NCI-H748 treated with DMSO at 0.1 percent for 48 hours (cell line): Measurements from ENCODE around the gene RETSAT.
"Not testable (repeated sequence)": the region's sequence is repeated elsewhere in the genome, so short reads cannot be mapped to it uniquely, and the experiment has no call there.

Experiments
- DNase-seq: peaks from one replicate; lab custom pipeline; 2025; lab: John Stamatoyannopoulos, UW

RETSAT gene

DNA sequence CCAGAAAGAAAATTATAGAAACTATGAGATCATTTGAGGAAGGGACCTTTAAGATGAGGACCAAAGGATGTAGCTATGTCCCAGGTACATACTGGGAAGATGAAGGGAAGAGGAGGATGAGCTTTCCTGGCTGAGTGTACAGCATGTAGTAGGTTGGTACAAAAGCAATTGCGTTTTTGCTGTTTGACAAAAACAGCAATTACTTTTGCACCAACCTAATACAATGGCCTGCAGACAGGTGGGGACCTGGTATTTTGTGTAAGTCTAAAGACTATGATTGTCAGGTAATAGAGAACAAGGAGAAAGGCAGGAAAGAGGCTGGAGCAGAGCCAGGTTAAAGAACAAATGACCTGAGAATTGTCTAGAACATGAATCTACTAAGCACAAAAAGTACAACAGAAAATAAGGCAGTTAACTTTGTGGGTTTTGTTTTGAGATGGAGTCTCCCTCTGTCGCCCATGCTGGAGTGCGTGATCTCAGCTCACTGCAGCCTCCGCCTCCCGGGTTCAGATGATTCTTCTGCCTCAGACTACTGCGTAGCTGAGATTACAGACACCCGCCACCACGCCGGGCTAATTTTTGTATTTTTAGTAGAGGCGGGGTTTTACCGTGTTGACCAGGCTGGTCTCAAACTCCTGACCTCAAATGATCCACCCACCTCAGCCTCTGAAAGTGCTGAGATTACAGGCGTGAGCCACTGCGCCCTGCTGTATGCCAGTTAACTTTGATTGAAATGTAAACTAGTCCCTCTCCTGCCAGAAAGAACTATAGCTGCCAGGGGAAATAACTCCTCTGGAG is 23.3 kb downstream of the RETSAT start:
- DNase-seq = no peak

DNA sequence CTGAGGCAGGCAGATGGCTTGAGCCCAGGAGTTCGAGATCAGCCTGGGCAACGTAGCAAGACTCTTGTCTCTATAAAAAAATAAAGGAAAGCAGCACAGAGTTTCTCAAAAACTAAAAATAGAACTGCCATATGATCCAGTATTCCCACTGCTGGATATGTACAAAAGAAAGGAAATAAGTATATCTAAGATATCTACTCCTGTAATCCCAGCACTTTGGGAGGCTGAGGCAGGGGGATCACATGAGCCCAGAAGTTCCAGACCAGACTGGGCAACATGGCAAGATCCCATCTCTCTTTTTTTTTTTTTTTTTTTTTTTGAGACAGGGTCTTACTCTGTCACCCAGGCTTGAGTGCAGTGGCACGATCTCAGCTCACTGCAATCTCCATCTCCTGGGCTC is 24.6 kb downstream of the RETSAT start:
- not testable (repeated sequence) for DNase-seq

DNA sequence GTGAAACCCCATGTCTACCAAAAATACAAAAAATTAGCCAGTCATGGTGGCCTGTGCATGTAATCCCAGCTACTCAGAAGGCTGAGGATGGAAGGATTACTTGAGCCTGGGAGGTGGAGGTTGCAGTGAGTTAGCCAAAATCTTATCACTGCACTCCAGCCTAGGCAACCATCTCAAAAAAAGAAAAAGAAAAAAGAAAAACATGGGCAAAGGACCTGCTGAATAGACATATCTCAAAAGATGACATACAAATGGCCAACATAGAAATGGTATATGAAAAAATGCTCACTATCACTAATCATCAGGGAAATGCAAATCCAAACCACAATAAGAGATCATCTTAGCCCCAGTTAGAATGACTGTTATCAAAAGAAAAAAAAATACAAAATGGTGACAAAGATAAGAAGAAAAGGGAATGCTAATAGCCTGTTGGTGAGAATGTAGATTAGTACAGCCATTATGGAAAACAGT is 25.1 kb downstream of the RETSAT start:
- no peak for DNase-seq

DNA sequence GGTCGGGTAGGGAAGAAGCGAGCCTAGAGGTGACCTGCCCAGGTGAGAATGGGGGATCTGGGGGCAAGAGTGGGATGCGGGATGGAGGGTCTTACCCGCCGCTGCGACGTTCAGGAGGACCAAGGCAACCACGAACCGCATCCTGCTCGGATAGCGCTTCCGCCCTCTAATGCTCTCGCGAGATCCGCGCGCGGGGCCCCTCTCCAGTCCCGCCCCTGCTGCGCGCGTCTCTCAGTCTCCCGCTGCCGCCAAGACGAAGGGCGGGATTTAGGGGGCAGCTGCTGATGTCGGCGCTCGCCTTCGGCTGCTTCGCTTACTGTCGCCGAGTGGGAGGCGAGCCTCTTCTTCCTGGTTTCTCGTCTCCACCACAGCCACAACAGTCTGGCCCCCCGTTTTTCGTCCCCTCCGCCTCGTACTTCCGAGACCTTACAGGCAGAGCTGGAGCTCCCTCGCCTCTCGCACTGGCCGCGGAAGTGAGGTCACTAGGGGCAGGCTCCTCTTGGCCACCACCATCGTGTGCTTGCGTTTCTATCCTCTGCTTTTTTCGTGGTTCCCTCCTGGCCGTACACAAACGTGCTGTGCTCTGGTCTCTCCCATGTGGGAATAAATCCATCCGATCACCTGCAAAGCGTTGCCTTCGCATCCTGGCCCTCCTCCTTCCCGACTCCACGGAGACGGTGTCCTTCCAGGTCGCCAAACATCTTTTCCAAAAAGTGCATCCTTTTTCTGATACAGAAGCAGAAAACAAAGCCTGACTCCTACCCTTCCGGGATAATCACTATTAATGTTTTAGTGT is 26.3 kb downstream of the RETSAT start, which contains the start of gene TGOLN2:
TGOLN2 (minus strand) TSS at position 168 of the 796 bp plus-strand sequence; CDS start at position 141, 27 bp downstream.
- peak; percentile 64 for DNase-seq

DNA sequence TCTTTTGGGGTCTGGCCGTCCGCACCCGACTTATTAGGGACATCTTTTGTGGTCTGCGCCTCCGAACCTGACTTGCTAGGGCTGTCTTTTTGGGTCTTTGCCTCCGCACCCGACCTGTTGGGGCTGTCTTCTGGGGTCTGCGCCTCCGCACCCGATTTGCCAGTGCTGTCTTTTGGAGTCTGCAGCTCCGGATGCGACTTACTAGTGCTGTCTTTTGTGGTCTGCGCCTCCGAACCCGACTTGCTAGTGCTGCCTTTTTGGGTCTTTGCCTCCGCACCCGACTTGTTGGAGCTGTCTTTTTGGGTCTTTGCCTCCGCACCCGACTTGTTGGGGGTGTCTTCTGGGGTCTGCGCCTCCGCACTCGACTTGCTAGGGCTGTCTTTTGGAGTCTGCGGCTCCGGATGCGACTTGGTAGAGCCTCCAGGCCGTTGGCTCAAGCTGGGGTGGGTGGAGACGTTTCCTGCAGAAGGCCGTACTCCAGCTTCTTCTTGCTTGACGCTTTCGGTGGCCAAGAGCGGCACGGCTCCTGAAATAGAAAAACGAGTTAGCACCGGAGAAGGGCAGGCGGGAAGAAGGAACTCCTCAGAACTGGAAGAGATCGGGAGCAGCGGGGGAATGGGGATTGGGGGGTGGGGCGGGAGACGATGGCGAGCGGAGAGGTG is 27.0 kb downstream of the RETSAT start:
- no peak for DNase-seq

DNA sequence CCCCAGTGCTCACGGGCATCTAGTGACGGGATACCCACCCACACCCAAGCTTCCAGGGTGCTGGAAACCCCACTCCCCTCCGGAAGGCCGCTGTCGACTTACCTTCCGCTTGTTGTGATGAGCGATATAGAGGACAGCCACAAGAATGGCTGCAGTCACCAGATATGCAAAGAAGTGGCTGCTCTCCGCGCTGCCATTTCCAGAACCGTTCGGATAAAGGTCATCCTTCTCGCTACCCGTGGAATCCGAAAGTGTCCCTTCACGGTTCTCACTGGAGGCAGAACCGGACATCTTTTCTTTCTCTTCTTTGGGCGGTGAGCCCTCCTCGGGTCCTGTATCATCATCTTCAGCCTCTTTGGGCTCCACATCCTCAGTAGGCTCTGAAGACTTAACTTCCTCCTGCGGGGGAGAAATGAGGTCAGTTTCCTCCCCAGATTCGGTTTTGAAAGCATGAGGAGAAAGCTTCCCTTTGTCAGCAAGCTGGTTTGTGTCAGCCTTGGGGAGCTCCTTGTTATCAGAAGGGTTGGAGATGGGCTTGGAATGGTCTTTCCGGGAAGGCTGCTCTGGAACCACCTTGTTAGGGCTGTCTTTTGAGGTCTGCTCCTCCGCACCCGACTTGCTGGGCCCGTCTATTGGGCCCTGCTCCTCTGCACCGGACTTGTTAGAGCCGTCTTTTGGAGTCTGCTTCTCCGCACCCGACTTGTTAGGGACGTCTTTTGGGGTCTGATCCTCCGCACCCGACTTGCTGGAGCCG is 27.7 kb downstream of the RETSAT start:
- no peak for DNase-seq

DNA sequence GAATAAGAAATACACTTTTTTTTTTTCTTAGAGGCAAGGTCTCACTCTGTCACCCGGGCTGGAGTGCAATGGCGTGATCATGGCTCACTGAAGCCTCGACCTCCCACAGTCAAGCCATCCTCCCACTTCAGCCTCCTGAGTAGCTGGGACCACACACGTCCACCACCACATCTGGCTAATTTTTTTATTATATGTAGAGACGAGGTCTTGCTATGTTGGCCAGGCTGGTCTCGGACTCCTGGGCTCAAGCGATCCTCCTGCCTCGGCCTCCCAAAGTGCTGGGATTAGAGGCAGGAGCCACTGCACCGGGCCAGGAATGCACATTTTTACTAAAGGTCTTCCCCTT is 28.9 kb downstream of the RETSAT start:
- DNase-seq = no peak

DNA sequence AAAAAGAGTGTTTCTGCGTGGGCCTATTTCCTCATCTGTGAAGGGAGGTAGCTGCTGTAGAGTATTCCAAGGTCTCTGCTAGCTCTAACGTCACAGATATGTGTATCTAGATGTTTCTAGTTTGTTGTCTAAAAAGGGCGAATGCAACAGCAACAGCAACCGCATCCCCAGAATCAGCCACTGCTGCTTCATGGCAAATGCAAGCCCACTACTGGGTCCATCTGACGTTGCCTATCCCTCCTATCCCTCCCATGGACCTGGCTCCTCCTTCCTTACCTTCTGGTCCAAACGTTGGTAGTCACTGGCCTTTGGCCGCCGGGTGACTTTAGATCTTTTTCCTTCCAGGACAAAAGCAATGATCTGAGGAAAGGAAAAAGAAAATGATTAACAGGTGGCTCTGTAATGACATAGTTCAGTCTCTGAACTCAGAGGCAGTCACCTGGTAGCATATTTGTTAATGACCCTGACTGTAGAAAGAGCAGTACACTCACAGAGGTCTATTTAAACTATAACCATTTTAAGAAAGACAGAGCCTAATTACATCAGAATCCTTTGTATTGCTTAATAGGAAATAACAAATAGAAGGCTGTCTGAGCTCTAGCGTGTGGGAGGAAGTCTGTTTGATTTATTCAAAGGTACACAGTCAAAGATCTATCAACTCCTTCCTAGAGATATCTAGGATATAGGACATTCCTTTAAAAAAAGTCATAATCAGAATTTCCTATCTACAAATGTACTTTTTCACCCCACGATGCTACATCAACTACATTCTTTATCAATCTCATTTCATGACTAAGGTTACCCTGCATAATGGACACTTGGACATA is 29.5 kb downstream of the RETSAT start:
- DNase-seq = no peak

DNA sequence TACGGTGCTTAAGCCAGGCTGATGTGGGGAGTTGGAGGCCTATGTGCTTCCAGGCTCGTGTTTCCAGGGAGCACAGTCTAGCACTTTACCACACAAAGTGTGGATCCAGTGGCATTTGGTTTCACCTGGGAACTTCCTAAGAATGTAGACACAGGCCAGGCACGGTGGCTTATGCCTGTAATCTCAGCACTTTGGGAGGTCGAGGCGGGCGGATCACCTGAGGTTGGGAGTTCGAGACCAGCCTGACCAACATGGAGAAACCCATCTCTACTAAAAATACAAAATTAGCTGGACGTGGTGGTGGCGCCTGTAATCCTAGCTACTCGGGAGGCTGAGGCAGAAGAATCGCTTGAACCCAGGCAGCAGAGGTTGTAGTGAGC is 30.4 kb downstream of the RETSAT start:
- not testable (repeated sequence) for DNase-seq

DNA sequence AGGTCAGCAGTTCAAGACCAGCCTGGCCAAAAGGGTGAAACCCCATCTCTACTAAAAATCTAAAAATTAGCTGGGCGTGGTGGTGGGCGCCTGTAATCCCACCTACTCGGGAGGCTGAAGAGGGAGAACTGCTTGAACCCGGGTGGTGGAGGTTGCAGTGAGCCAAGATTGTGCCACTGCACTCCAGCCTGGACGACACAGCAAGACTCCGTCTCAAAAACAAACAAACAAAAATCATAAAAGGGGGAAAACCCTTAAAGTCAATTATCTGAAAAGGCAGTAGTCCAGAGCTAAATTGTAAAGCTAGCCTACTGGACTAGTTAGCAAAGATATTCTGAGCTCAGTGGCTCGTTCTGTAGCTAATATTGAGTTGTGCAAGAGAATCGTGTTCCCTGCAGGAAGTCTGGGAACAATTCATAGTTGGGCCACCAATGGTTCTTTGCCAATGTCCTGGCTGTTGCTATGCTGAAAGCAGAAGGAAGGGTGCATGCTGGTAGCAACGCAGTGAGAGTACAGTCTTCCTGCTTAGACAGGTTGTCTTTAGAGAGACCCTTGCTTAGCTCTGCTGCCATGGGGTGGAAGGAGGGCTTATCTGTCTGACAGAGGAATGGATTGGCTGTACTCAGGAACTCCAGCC is 30.9 kb downstream of the RETSAT start:
- no peak for DNase-seq

DNA sequence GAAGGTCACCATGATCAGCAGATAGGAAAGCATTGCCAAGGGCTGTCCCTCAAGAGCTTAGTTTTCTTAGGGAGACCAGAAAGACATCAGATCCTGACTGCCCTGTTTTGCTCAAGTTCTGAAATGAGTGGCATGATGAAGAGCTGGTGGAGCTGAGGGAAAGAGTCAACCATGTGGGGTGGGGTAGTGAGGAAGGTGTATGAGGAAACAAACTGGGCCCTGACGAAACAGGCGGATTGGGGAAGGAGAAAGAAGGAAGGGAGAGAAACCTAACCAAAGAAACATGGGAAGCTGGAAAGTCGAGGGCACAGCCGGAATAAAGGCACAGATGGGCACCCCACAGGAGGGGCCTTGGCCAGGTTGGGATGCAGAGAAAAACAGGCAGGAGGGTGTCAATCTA is 34.5 kb downstream of the RETSAT start:
- DNase-seq = no peak

DNA sequence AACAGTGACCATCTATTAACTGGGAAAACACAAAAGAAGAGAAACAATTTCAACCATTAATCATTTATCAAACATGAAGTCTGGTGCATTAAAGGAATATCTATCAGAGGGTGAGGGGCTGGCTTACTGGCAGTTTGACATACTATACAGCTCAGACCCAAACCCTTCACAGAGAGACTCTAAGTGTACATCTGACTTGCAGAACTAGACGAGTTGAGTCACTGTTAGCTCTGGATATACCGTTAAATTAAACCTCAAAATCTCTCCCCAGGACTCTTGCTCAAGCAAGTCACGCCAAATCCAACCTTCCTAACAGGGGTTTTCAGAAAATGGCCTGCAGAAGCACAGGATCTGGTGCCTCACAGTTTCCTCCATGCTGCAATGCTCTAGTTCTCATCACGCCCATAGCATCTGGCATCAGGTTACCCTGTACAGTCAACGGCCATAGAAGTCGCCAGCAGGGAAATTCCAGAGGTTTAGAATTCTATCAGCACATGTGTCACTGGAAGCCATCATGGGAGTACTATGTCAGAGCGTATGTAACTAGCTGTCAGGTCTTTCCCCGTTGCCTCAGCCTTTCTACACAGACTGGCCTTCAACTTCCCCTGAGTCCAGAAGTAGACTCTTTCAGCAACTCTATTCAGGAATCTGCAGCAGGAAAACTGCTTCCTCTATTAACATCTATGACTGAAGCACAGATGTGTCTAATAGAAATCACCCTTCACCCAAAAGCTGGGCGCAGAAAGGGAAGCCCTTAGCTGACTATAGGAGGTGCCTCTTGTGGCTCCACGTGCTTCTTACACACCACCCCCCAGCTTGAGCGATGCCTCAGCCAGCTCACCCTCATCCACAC is 35.9 kb downstream of the RETSAT start:
- DNase-seq = no peak

DNA sequence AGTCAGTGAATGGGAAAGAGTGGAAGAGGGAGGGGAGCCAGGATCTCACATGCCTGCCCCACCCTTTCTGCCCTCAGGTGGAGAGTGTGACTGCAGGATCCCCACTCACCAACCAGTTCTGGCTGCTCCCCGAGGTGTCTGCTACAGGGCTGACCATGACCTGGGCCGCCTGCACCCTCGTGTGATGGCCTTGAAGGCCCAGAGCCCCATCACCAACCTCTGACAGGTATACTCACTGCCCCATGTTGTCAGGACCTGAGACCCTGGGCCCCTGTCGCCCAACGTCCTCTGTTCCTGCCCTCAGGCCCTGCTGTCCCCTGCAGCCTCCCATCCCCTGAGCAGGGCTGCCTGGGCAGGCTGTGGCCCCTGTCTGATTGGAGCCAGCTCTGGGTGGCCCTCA is 38.4 kb downstream of the RETSAT start:
- DNase-seq = not testable (repeated sequence)

DNA sequence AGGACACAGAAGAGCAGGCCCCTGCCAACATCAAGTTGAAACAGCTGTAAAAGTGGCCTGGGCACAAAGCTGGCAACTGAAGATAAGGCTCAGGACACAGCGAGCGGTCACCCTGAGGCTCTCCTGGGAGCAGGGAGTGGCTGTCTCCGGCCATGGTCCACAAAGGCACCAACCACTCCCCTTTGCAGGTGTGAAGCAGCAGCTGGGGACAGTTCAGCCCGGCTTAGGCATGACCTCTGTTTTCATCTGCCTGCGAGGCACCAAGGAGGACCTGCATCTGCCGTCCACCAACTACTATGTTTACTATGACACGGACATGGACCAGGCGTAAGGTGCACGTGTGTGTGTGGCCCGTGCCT is 39.5 kb downstream of the RETSAT start:
- no peak for DNase-seq

DNA sequence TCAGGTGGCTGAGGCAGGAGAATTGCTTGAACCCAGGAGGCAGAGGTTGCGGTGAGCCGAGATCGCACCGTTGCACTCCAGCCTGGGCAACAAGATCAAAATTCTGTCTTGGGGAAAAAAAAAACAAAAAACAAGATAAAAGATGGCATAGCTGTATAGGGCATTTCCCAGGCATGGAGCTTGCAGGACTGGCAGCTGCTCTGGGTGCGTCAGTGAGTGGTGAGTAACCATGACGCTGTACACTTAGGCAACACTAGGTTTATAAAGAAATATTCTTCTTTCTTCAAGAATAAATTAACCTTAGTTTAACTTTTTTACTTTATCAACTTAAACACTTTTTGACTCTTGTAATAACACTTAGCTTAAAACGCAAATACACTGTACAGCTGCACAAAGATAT is 41.9 kb downstream of the RETSAT start:
- no peak for DNase-seq

DNA sequence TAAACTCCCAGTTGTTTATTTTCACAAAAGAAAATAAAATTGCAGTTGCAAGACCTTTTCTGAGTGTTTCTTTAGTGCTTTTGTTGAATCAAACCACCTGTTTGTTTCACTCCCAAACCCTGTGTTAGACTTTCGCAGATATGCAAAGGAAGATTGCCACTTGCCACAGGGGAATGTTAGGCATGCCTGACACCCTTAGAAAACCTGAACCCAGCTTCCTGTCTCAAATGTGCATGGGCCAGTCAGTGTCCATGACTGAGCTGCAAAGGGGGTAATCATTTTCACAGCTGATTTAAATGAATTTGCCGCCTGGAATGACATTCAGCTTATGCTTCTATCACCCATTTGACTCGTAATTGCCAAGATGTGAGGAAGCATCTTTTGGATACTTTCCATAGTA is 44.0 kb downstream of the RETSAT start:
- no peak for DNase-seq

DNA sequence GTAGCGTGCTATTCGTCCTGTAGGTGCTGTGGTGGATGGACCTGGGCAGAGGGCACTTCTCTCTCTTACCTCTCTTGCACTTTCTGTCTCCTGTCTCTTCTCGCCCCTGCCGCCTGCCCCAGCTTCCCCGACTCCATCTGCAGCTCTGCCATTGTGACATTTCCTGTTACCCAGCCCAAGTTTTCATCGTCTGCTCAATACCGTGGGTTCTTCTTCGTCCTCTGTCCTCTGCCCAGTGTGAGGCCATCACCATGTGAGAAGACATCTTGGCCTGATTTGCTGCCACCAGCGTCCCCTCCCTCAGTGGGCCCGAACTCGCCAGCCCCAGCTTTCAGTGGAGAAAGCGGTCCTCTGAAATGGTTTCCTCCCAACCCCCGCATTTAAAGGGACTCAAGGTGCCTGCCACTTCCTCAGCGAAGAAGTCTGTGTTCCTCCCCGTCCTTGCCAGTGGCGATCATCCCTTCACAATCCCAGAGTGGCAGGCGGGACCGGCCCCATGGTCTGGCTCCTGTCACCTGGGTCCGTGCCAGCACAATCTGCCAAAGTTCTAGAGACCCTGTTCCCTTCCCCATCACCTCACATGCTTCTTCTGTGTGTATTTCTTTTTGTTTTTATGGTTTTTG is 44.5 kb downstream of the RETSAT start:
- DNase-seq = no peak

DNA sequence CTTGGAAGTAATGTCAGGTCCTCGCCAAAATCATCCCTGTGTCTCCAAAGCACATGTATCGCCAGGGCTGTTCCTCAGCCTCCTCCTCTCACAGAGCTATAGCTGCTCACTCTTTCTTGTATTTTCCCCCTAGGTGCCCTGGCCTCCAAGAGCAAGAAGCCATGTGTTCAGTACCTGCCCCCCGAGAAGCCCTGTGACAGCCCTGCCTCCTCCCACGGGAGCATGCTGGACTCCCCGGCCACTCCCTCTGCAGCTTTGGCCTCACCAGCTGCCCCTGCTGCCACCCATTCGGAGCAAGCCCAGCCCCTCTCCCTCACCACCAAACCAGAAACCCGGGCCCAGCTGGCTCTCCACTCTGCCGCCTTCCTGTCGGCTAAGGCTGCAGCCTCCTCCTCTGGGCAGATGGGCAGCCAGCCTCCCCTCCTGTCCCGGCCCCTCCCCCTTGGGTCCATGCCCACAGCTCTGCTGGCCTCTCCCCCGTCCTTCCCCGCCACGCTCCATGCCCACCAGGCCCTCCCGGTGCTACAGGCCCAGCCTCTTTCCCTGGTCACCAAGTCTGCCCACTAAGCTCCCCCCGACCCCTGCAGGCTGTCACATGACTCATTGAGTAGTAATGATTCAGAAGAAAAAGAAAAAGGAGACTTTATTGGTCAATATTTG is 45.3 kb downstream of the RETSAT start:
- no peak for DNase-seq

DNA sequence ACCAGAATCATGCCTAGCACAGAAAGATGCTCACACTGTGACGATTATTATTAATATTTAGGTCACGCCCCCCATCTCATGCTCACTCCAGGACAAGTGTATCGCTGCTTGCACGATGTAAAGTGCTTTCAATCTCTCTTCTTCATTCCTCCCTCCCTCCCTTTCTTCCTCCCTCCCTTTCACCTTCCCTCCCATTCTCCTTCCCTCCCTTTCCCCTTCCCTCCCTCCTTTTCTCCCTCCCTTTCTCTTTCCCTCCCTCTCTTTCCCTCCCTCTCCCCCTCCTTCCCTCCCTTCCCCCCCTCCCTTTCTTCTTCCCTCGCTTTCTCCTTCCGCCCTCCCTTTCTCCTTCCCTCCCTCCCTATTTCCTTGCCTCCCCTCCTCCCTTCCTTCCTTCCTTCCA is 46.1 kb downstream of the RETSAT start:
- no peak for DNase-seq
